ENCODE results near the gene ARMC3.

DNA sequence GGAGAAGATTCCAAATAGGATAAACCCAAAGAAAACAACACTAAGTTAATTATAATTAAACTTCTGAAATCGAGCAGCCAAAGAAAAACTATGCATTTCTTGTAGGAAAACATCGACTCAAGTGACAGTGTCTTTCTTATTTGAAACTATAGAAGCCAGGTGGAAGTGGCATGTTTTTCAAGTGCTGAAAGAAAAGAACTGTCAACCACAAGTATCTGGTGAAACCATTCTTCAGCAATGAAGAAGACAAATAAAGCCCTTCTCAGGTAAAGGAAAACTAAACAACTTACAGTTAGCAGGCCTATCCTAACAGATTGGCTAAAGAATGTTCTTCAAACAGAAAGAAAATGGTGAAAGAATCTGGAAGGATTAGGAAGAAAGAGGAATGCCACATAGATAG lies 96.1 kb downstream of the ARMC3 start:
- TF ChIP-seq, protein P1, sequence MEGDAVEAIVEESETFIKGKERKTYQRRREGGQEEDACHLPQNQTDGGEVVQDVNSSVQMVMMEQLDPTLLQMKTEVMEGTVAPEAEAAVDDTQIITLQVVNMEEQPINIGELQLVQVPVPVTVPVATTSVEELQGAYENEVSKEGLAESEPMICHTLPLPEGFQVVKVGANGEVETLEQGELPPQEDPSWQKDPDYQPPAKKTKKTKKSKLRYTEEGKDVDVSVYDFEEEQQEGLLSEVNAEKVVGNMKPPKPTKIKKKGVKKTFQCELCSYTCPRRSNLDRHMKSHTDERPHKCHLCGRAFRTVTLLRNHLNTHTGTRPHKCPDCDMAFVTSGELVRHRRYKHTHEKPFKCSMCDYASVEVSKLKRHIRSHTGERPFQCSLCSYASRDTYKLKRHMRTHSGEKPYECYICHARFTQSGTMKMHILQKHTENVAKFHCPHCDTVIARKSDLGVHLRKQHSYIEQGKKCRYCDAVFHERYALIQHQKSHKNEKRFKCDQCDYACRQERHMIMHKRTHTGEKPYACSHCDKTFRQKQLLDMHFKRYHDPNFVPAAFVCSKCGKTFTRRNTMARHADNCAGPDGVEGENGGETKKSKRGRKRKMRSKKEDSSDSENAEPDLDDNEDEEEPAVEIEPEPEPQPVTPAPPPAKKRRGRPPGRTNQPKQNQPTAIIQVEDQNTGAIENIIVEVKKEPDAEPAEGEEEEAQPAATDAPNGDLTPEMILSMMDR (IDR thresholded peaks at IDR 0.05), result no peak
- no peak for TF ChIP-seq POLR2A (IDR thresholded peaks at IDR 0.05)

Data from heart left ventricle (tissue), 13 donors.